HG03442 (cell line): ENCODE results near the gene B3GNT3.
"Not testable (repeated sequence)": the region's sequence is repeated elsewhere in the genome, so short reads cannot be mapped to it uniquely, and the experiment has no call there.

Source experiments
- ATAC-seq: cut with Tn5 transposase; IDR thresholded peaks from one replicate; pipeline ENCODE4 v1.9.1; 2021; ENCODE audit warnings: mild to moderate bottlenecking, moderate library complexity; ENCODE audit not compliant: unreplicated experiment

Gene B3GNT3

GRCh38 chr19:17796013-17796837 lies 1.3 kb downstream of the B3GNT3 start:
- ATAC-seq: no peak

GRCh38 chr19:17796838-17797423 lies 2.0 kb downstream of the B3GNT3 start:
- ATAC-seq: no peak

- no peak for ATAC-seq
These were observed 2.7 kb downstream of the B3GNT3 start for GRCh38 chr19:17797424-17798201.

- not testable (repeated sequence) for ATAC-seq
These were observed 3.7 kb downstream of the B3GNT3 start for GRCh38 chr19:17798599-17798998.

GRCh38 chr19:17802137-17802858 lies 7.4 kb downstream of the B3GNT3 start:
- no peak for ATAC-seq

- no peak for ATAC-seq
These were observed 8.4 kb downstream of the B3GNT3 start for GRCh38 chr19:17803264-17803896.

GRCh38 chr19:17805427-17805826 lies 10.5 kb downstream of the B3GNT3 start:
- ATAC-seq: no peak

DNA sequence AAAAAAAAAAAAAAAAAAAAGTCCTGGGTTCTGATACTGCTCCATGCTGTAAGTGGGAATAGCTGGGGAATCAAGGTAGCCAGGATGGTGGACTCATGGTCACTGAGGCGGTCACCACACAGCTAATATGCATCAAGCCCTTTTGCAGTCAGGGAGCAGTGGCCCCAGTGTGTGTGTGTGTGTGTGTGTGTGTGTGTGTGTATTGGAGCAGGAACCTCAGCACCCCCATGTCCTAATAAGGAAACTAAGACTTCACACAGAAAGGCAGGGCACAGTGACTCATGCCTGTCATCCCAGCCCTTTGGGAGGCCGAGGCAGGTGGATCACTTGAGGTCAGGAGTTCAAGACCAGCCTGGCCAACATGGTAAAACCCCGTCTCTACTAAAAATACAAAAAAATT lies 12.0 kb downstream of the B3GNT3 start:
- ATAC-seq: no peak

DNA sequence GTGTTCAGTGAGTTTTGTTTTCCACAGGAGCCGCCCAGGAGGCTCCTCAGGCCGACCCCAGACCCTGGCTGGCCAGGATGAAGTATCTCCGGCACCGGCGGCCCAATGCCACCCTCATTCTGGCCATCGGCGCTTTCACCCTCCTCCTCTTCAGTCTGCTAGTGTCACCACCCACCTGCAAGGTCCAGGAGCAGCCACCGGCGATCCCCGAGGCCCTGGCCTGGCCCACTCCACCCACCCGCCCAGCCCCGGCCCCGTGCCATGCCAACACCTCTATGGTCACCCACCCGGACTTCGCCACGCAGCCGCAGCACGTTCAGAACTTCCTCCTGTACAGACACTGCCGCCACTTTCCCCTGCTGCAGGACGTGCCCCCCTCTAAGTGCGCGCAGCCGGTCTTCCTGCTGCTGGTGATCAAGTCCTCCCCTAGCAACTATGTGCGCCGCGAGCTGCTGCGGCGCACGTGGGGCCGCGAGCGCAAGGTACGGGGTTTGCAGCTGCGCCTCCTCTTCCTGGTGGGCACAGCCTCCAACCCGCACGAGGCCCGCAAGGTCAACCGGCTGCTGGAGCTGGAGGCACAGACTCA lies 12.9 kb downstream of the B3GNT3 start:
- no peak for ATAC-seq

DNA sequence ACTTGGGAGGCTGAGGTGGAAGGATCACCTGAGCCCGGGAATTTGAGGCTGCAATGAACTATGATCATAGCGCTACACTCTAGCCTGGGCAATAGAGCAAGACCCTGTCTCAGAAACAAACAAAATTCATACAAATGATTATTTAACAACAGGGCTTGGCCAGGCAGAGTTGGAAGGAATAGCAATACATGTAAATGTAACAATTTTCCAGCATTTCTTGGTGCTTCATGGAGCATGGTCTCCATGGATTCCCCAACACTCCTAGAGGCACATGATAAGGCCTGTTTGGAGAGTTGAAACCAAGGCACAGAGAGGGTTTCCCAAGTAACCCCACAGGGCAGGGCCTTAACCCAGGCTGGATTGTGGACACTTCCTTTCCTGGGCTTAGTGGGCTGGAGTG lies 16.2 kb downstream of the B3GNT3 start:
- ATAC-seq: no peak

- ATAC-seq: no peak
These were observed 16.7 kb downstream of the B3GNT3 start for GRCh38 chr19:17811681-17812080.

DNA sequence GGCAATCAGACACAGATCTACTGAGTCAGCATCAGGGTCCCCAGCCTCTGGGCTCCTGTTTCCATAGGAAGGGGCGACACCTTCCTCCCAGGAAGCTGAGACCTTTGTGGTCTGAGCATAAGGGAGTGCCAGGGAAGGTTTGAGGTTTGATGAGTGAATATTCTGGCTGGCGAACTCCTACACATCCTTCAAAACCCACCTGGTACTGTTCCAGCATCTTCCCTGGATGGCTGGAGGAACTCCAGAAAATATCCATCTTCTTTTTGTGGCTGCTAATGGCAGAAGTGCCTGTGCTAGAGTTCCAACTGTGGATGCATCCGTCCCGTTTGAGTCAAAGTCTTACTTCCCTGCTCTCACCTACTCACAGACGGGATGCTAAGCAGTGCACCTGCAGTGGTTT lies 17.2 kb downstream of the B3GNT3 start:
- no peak for ATAC-seq

DNA sequence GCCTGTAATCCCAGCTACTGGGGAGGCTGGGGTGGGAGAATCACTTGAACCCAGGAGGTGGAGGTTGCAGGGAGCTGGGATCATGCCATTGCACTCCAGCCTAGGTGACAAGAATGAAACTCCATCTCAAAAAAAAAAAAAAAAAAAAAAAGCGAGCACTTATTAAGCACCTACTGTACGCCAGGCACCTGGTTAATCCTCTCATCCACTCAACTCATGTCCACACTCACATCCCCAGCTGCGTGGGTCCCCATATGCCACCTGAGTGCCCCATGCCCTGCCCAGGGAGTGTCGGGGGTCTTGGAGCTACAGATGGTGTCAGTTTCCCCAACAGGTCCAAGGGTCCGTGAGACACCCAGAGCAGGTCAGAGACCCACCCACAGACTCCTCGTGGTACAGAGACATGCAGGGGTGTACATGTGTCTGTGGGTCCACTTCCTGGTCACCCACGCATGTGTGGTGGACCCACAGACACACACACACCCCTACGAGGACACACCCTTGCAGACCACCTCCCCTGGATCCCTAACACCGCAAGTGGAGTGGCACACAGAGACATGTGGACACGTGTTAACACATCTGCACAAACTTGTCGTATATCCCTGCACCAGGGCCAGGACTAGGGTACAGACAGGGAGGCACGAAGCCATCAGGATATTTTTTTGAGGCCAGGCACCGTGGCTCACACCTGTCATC lies 22.9 kb downstream of the B3GNT3 start:
- no peak for ATAC-seq

- ATAC-seq: no peak
These were observed 26.3 kb downstream of the B3GNT3 start, which contains the start of gene INSL3 for GRCh38 chr19:17821190-17821589. INSL3 (minus strand) TSS chr19:17821519; CDS start chr19:17821506, 13 bp downstream.

GRCh38 chr19:17824339-17824738 lies 29.4 kb downstream of the B3GNT3 start:
- ATAC-seq: no peak

DNA sequence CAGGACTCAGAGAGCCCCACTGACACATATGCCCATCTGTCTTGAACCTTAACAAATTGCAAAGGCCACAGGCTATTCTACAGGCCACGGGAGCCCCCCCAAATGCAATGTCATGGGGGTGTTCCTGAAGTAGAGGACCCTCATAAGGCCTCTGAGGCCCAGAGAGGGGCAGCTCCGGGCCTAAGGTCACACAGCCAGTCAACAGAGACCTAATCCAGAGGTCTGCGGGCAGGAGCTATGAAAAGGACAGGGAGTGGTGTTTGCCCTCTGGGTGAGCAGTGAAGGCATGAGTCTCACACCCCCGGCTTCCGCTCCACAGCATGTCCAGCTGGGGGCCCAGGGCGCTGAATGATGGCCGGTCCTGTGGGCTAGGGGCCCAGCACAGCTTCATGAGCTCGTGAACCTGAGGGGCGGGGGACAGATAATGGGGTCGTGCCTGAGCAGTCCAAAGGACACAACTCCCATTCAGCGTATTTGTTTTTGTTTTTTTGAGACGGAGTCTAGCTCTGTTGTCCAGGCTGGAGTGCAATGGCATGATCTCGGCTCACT lies 31.6 kb downstream of the B3GNT3 start:
- ATAC-seq: no peak

- ATAC-seq: no peak
These were observed 35.1 kb downstream of the B3GNT3 start for GRCh38 chr19:17829855-17830566.

- ATAC-seq: no peak
These were observed 35.9 kb downstream of the B3GNT3 start for GRCh38 chr19:17830567-17831418.
